Caco-2 (cell line): Measurements from ENCODE around the gene TMPRSS11A. TPM values are rescaled to one million over a fixed set of nuclear protein-coding genes. Genes with fewer than 3 reads are reported as not detected.

ENCODE experiments used
- BruUV-seq: library from RNA; stranded (reverse); fragments of 400-500 nt; replicated peaks from 2 replicates; lab custom pipeline; 2021; lab: Mats Ljungman, UMichigan
- CTCF ChIA-PET: fragments of 300-600 bp; sonication (Branson Sonifier 250); formaldehyde crosslinking; loops from one replicate; lab custom pipeline; 2022; ENCODE audit warnings: antibody characterized with exemption; lab: Charles Lee
- POLR2A ChIA-PET: fragments of 300-600 bp; sonication (Branson Sonifier 250); formaldehyde crosslinking; loops from one replicate; lab custom pipeline; 2022; ENCODE audit warnings: antibody characterized with exemption; lab: Charles Lee
- DNase-seq, 2 experiments: peaks; one replicate each; pipeline versions ENCODE4 v3.0.0 to v3.0.0-alpha.2; 2020 to 2022
- H3K27me3 ChIP-seq: replicated peaks from 2 replicates; pipeline ENCODE4 v1.6.0; 2011; ENCODE audit warnings: low read length; ENCODE audit not compliant: control insufficient read depth, insufficient read depth
- H3K36me3 ChIP-seq: 2 replicates; pipeline ENCODE4 v1.5.1; 2011; ENCODE audit warnings: low read length; ENCODE audit not compliant: control insufficient read depth, insufficient read depth
- H3K4me1 ChIP-seq: fragments of 250-450 bp; sonication (Bioruptor Pico); 2 replicates; pipeline ENCODE4 v1.5.1; 2020; ENCODE audit warnings: mild to moderate bottlenecking
- H3K4me3 ChIP-seq: 2 replicates; pipeline ENCODE4 v1.5.1; 2011; ENCODE audit warnings: low read depth, mild to moderate bottlenecking, control low read depth, low read length
- H3K9me3 ChIP-seq: fragments of 250-450 bp; sonication (Bioruptor Pico); 2 replicates; pipeline ENCODE4 v1.5.1; 2020; ENCODE audit warnings: mild to moderate bottlenecking, moderate library complexity
- H3K27ac Mint-ChIP-seq: one replicate; pipeline ENCODE4 v1.8.0; 2022; ENCODE audit warnings: mixed read lengths; ENCODE audit not compliant: unreplicated experiment
- H3K27me3 Mint-ChIP-seq: one replicate; pipeline ENCODE4 v1.8.0; 2022; ENCODE audit warnings: mixed read lengths; ENCODE audit not compliant: insufficient read depth, unreplicated experiment
- H3K36me3 Mint-ChIP-seq: one replicate; pipeline ENCODE4 v1.8.0; 2022; ENCODE audit warnings: mild to moderate bottlenecking, mixed read lengths; ENCODE audit not compliant: insufficient read depth, unreplicated experiment
- H3K4me1 Mint-ChIP-seq: one replicate; pipeline ENCODE4 v1.8.0; 2022; ENCODE audit warnings: low read depth, mixed read lengths; ENCODE audit not compliant: unreplicated experiment
- H3K4me3 Mint-ChIP-seq: one replicate; pipeline ENCODE4 v1.8.0; 2022; ENCODE audit warnings: mild to moderate bottlenecking, moderate library complexity, mixed read lengths; ENCODE audit not compliant: unreplicated experiment
- H3K9me3 Mint-ChIP-seq: one replicate; pipeline ENCODE4 v1.8.0; 2022; ENCODE audit warnings: mixed read lengths; ENCODE audit not compliant: unreplicated experiment
- intact Hi-C: fragments of 100-400 bp; cut with micrococcal nuclease; formaldehyde crosslinking; loops from one replicate; pipeline ENCODE4 v1.10.0; 2022; ENCODE audit not compliant: unreplicated experiment
- total RNA-seq: library from RNA; stranded (reverse); gene quantifications from 2 replicates; pipeline ENCODE4 v1.2.3, GENCODE V29; 2022
- TF ChIP-seq, protein P1 (sequence below), 2 experiments: fragments of 200-600 bp in 1 of 2; IDR thresholded peaks; 1 replicate in 1 of 2; 2 replicates in 1 of 2; pipeline versions ENCODE4 v1.5.1 to v1.8.0; 2011 to 2022; ENCODE audit warnings: antibody characterized with exemption in 1 of 2, control low read depth in 1 of 2, inconsistent platforms in 1 of 2, low read depth in 1 of 2, low read length in 1 of 2, mild to moderate bottlenecking in 1 of 2, moderate library complexity in 1 of 2; ENCODE audit not compliant: insufficient read depth in 1 of 2, severe bottlenecking in 1 of 2, unreplicated experiment in 1 of 2

The TMPRSS11A gene
- total RNA-seq, 1 experiment from 2014 or later: not detected

DNA sequence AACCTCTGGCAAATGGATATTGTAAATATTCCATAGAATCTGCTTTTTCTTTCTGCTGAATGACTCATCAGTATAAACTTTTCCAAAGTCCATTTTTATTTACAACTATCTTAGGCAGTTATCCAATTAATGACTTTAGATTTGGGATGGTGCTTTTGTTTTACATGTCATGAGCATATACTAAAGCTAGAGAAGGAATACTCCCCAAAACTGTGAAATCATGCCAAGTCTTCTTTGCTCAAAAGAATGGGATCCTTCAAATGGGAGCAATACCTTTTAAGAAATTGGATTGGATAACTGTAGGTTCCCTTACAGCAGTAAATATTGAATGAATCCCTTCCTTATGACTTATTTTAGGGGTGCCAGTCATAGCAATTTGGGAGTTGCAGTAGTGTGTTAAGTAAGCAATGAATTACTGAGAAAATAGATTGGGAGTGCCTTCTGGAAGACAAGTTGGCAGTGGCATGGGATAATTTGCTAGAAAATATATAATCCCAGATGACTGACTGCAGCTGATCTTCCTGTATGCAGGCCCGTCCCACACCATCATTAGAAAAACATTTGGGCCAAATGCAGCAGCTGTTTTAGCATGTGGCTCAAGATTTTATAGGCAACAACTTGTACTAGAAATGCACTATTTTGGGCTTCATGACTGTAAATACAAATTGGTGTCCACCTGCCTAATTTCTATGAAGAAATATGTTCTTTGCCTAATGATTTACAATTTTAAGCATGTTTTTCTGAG is 82.3 kb downstream of the TMPRSS11A start:
- ChIA-PET POLR2A (no interaction called here), CTCF (no interaction called here)
- no peaks in the 10 kb centered on the region for H3K9me3 Mint-ChIP-seq
- no peaks in the 10 kb centered on the region for H3K9me3 ChIP-seq
- no peak overlapping the region for H3K4me3 ChIP-seq
- TF ChIP-seq, protein P1, sequence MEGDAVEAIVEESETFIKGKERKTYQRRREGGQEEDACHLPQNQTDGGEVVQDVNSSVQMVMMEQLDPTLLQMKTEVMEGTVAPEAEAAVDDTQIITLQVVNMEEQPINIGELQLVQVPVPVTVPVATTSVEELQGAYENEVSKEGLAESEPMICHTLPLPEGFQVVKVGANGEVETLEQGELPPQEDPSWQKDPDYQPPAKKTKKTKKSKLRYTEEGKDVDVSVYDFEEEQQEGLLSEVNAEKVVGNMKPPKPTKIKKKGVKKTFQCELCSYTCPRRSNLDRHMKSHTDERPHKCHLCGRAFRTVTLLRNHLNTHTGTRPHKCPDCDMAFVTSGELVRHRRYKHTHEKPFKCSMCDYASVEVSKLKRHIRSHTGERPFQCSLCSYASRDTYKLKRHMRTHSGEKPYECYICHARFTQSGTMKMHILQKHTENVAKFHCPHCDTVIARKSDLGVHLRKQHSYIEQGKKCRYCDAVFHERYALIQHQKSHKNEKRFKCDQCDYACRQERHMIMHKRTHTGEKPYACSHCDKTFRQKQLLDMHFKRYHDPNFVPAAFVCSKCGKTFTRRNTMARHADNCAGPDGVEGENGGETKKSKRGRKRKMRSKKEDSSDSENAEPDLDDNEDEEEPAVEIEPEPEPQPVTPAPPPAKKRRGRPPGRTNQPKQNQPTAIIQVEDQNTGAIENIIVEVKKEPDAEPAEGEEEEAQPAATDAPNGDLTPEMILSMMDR (IDR thresholded peaks at IDR 0.05; ENCODE audit: insufficient read depth in 1 of 2, low read depth in 1 of 2, low read length in 1 of 2, severe bottlenecking in 1 of 2, unreplicated experiment in 1 of 2): no peak
- intact Hi-C loops: no loop called here
- no peak overlapping the region for H3K27ac Mint-ChIP-seq
- no peaks in the 10 kb centered on the region for H3K4me1 ChIP-seq
- no peaks in the 10 kb centered on the region for H3K4me1 Mint-ChIP-seq
- no peaks in the 10 kb centered on the region for H3K27me3 ChIP-seq
- H3K36me3 Mint-ChIP-seq: no peaks in the 10 kb centered on the region
- no peaks in the 10 kb centered on the region for H3K36me3 ChIP-seq
- DNase-seq: no peak
- H3K4me3 Mint-ChIP-seq: no peak overlapping the region
- no TSS peak for BruUV-seq
- peaks cover 5% of the 10 kb centered on the region for H3K27me3 Mint-ChIP-seq

DNA sequence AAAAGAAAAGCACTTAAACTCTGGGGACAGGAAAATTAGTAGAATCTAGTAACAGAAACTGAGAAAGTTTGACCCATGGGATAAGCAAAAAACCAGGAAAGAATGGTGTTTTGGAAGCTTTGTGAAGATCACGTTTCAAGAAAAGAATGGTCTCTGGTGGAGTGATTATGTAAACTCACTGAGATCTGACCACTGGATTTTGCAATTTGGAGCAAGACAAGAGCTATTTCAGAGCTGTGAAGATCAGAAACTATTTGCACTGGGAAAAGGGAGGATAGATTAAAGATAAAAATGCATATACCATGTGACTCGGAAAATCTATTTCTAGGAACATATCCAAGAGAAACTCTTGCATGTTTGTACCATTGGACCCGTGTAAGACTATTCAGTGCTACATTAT is 83.8 kb downstream of the TMPRSS11A start:
- H3K4me1 ChIP-seq: no peaks in the 10 kb centered on the region
- Mint-ChIP-seq H3K36me3 (no peaks in the 10 kb centered on the region), H3K4me3 (no peak overlapping the region), H3K27ac (no peak overlapping the region), H3K9me3 (no peaks in the 10 kb centered on the region), H3K4me1 (no peaks in the 10 kb centered on the region), H3K27me3 (peaks cover 5% of the 10 kb centered on the region)
- H3K4me3 ChIP-seq: no peak overlapping the region
- DNase-seq: no peak
- H3K36me3 ChIP-seq: no peaks in the 10 kb centered on the region
- TF ChIP-seq, protein P1 (IDR thresholded peaks at IDR 0.05; ENCODE audit: insufficient read depth in 1 of 2, low read depth in 1 of 2, low read length in 1 of 2, severe bottlenecking in 1 of 2, unreplicated experiment in 1 of 2): no peak
- ChIA-PET POLR2A (no interaction called here), CTCF (no interaction called here)
- H3K9me3 ChIP-seq: no peaks in the 10 kb centered on the region
- no peaks in the 10 kb centered on the region for H3K27me3 ChIP-seq
- intact Hi-C loops: no loop called here
- no TSS peak for BruUV-seq

DNA sequence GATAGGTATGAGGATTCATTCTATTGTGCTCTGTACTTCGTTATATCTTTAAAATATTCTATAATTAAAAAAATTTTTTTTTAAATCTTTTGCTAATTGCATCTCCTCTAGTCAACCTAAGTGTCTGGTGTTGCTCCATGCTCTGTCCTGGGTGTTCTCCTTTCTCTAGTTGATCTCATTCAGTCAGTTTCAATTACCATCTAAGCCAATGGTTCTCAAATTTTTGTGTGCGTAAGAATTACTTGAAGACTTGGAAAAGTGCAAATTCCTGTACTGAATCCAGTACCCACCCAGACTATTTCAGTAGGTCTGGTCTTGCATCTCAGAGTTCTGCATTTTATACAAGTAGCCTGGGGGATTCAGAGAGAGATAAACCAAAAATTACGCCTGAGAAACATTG is 86.2 kb downstream of the TMPRSS11A start:
- no peak for DNase-seq
- POLR2A ChIA-PET: no interaction called here
- Histone ChIP-seq H3K4me1 (no peaks in the 10 kb centered on the region), H3K4me3 (no peak overlapping the region), H3K9me3 (no peaks in the 10 kb centered on the region), H3K36me3 (no peaks in the 10 kb centered on the region), H3K27me3 (no peaks in the 10 kb centered on the region)
- H3K27me3 Mint-ChIP-seq: peaks cover 2% of the 10 kb centered on the region
- no TSS peak for BruUV-seq
- no peaks in the 10 kb centered on the region for H3K4me1 Mint-ChIP-seq
- intact Hi-C loops: no loop called here
- H3K4me3 Mint-ChIP-seq: no peak overlapping the region
- H3K27ac Mint-ChIP-seq: no peak overlapping the region
- no peaks in the 10 kb centered on the region for H3K9me3 Mint-ChIP-seq
- no peaks in the 10 kb centered on the region for H3K36me3 Mint-ChIP-seq
- TF ChIP-seq, protein P1 (IDR thresholded peaks at IDR 0.05; ENCODE audit: insufficient read depth in 1 of 2, low read depth in 1 of 2, low read length in 1 of 2, severe bottlenecking in 1 of 2, unreplicated experiment in 1 of 2): no peak
- CTCF ChIA-PET: no interaction called here
